K562 (cell line): ENCODE measurements around the gene CCNC. TPM values are rescaled to one million over a fixed set of nuclear protein-coding genes. Genes with fewer than 3 reads are reported as not detected.

Source experiments
- ATF1 ChIP-seq, 2 experiments: fragments of 450-650 bp in 1 of 2; IDR thresholded peaks; 2 replicates each; pipeline ENCODE4 v1.6.1; 2016; ENCODE audit warnings: missing compliant biosample characterization in 1 of 2, missing genetic modification characterization in 1 of 2
- BACH1 ChIP-seq: fragments of 200-800 bp; sonication (Bioruptor generic); IDR thresholded peaks from 2 replicates; pipeline ENCODE4 v1.6.1; 2016; ENCODE audit warnings: missing genetic modification characterization, missing compliant biosample characterization
- CREB1 ChIP-seq, 2 experiments: sonication (generic) in 1 of 2; formaldehyde crosslinking in 1 of 2; IDR thresholded peaks; 2 replicates each; pipeline versions ENCODE4 v1.6.1 to v1.8.0; 2012 to 2022; ENCODE audit warnings: inconsistent platforms in 1 of 2, mild to moderate bottlenecking in 1 of 2, missing genetic modification reagents in 1 of 2, moderate library complexity in 1 of 2
- CTBP1 ChIP-seq: fragments of 450-650 bp; IDR thresholded peaks from 2 replicates; pipeline ENCODE4 v1.6.1; 2016; ENCODE audit warnings: borderline replicate concordance
- FOSL1 ChIP-seq: fragments of 200-800 bp; sonication (Bioruptor generic); conservative IDR thresholded peaks from 2 replicates; pipeline ENCODE4 v1.6.1; 2016; ENCODE audit warnings: missing genetic modification characterization, missing compliant biosample characterization
- KDM1A ChIP-seq, 2 experiments: fragments of 450-650 bp; IDR thresholded peaks; 2 replicates each; pipeline ENCODE4 v1.6.1; 2016; ENCODE audit warnings: mild to moderate bottlenecking in 2 of 2
- NFYB ChIP-seq: IDR thresholded peaks from 2 replicates; pipeline ENCODE4 v1.6.1; 2011; ENCODE audit warnings: mild to moderate bottlenecking, moderate library complexity; ENCODE audit not compliant: insufficient read length; ENCODE audit errors: extremely low read depth
- POLR2AphosphoS2 ChIP-seq: IDR thresholded peaks from 2 replicates; pipeline ENCODE4 v1.6.1; 2012; ENCODE audit warnings: low read length, improper control_type of control experiment
- RBFOX2 ChIP-seq: fragments of 200-400 bp; formaldehyde crosslinking; IDR thresholded peaks from 2 replicates; pipeline ENCODE4 v1.6.1; 2017; ENCODE audit warnings: low read depth, mild to moderate bottlenecking, low read length, moderate library complexity
- SMAD4 ChIP-seq: fragments of 250-450 bp; sonication (Bioruptor Pico); conservative IDR thresholded peaks from 2 replicates; pipeline ENCODE4 v1.8.0; 2021; ENCODE audit warnings: inconsistent platforms, mild to moderate bottlenecking, moderate library complexity
- TEAD4 ChIP-seq, 2 experiments: sonication (generic) in 1 of 2; formaldehyde crosslinking in 1 of 2; IDR thresholded peaks; 2 replicates each; pipeline versions ENCODE4 v1.6.1 to v1.8.0; 2012 to 2022; ENCODE audit warnings: borderline replicate concordance in 1 of 2, inconsistent platforms in 1 of 2, low read length in 1 of 2, mild to moderate bottlenecking in 1 of 2, missing genetic modification reagents in 1 of 2
- ZEB2 ChIP-seq: fragments of 450-650 bp; IDR thresholded peaks from 2 replicates; pipeline ENCODE4 v1.6.1; 2016
- ZKSCAN1 ChIP-seq: fragments of 150-350 bp; IDR thresholded peaks from 2 replicates; pipeline ENCODE4 v1.6.1; 2016; ENCODE audit warnings: low read depth, low read length
- polyA plus RNA-seq, 8 experiments: library from polyadenylated mRNA; depleted of rRNA in 4 of 8; stranded (reverse) in 5 of 8; unstranded in 3 of 8; fragments of >200 nt; fragmentation: Nextera tagmentation in 2 of 8; fragmentation: Illumina TruSeq in 1 of 8; extraction: Ambion mirVana in 2 of 8; extraction: Trizol in 1 of 8; gene quantifications; 2 replicates each; pipeline versions ENCODE4 v1.2.1 to v1.2.3, GENCODE V29; 2011 to 2014; ENCODE audit warnings: inconsistent platforms in 1 of 8, missing spikeins in 1 of 8
- total RNA-seq, 7 experiments: library from RNA; depleted of rRNA in 6 of 7; stranded (reverse); fragments of >200 nt in 6 of 7; fragmentation: Illumina TruSeq in 2 of 7; extraction: Trizol in 2 of 7; gene quantifications; 2 replicates each; pipeline versions ENCODE4 v1.2.1 to v1.2.3, GENCODE V29; 2011 to 2021; ENCODE audit warnings: low replicate concordance in 1 of 7
- TF ChIP-seq, protein P1 (sequence below), 2 experiments: fragments of 200-800 bp in 1 of 2; sonication (Bioruptor generic) in 1 of 2; sonication (generic) in 1 of 2; formaldehyde crosslinking in 1 of 2; IDR thresholded peaks in 1 of 2; conservative IDR thresholded peaks in 1 of 2; 2 replicates each; pipeline versions ENCODE4 v1.5.0 to v1.6.1; 2016 to 2020; ENCODE audit warnings: missing compliant biosample characterization in 1 of 2, missing genetic modification characterization in 1 of 2, missing genetic modification reagents in 1 of 2
- TF ChIP-seq, protein P2 (sequence below): fragments of 450-650 bp; formaldehyde crosslinking; conservative IDR thresholded peaks from 2 replicates; pipeline ENCODE4 v1.4.0; 2022; ENCODE audit warnings: mild to moderate bottlenecking, missing genetic modification characterization
- TF ChIP-seq, protein P3 (sequence below): fragments of 200-400 bp; formaldehyde crosslinking; IDR thresholded peaks from 2 replicates; pipeline ENCODE4 v1.6.1; 2017; ENCODE audit warnings: mild to moderate bottlenecking, low read depth, low read length, moderate library complexity
- TF ChIP-seq, protein P4 (sequence below): sonication (generic); formaldehyde crosslinking; IDR thresholded peaks from 2 replicates; pipeline ENCODE4 v1.8.0; 2023; ENCODE audit warnings: mild to moderate bottlenecking, missing genetic modification reagents

CCNC gene
- total and polyA plus RNA-seq, 9 of the 15 experiments (the other 6 are each of a cell fraction or from before 2014, with no cell fraction given) = 68.7 to 177 (median 99.6) TPM

DNA sequence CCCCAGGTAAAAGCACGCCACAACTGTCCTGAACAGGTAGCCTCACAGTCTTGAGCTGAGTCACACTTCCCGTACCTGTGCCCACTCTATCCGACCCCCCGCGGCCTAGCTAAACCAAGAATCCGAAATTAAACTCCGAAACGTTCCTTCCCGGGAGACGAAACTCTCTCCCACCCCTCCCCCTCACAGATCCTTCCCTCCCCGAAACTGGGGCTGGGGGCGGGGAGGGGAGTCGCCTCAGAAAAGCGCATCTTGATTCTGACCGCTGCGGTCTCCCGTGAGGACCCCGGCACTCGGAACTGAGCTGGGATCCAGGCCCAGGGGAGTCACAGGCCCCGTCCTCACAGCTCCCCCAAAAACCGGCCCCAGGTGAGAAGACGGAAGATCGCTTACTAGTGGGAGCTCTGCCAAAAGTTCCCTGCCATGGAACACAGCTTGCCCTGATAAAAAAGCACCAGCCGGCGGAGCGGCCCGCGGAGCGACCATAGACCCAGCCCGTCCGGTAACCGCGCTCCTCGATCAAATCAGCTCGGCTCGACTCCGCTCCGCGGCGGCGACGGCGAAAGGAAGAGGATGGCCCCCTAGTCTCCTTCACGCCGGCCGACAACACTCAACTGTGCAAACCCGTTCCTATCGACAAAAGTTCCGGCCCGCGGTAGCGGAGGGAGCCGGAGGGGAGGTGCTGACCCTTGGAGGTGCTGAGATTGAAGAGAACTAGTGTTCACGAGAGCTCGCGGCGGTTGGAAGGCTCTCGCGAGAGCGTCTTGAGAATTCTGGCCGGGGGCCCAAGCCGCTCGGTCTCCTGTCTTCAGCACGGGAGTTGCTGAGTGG is at the start of gene CCNC (continued):
- TF ChIP-seq, protein P1, sequence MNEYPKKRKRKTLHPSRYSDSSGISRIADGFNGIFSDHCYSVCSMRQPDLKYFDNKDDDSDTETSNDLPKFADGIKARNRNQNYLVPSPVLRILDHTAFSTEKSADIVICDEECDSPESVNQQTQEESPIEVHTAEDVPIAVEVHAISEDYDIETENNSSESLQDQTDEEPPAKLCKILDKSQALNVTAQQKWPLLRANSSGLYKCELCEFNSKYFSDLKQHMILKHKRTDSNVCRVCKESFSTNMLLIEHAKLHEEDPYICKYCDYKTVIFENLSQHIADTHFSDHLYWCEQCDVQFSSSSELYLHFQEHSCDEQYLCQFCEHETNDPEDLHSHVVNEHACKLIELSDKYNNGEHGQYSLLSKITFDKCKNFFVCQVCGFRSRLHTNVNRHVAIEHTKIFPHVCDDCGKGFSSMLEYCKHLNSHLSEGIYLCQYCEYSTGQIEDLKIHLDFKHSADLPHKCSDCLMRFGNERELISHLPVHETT (CRISPR knock-in tag; conservative IDR thresholded peaks at IDR 0.05 in 1 of 2, IDR thresholded peaks at IDR 0.05 in 1 of 2) = peak in 1 of 2 experiments; percentile 97; a peak in 2 of 4 replicates
- TF ChIP-seq ZKSCAN1 = peak; percentile 77
- TF ChIP-seq, protein P2, sequence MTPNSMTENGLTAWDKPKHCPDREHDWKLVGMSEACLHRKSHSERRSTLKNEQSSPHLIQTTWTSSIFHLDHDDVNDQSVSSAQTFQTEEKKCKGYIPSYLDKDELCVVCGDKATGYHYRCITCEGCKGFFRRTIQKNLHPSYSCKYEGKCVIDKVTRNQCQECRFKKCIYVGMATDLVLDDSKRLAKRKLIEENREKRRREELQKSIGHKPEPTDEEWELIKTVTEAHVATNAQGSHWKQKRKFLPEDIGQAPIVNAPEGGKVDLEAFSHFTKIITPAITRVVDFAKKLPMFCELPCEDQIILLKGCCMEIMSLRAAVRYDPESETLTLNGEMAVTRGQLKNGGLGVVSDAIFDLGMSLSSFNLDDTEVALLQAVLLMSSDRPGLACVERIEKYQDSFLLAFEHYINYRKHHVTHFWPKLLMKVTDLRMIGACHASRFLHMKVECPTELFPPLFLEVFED = no peak
- TF ChIP-seq BACH1 (tag) = no peak
- TF ChIP-seq ATF1 (CRISPR knock-in tag; IDR thresholded peaks at IDR 0.05) = no peak
- peak; percentile 71 for TF ChIP-seq ATF1 (tag; IDR thresholded peaks at IDR 0.05)
- TF ChIP-seq FOSL1 (tag) = peak; percentile 25; the same call in 1 of the 2 replicates
- TF ChIP-seq CTBP1 = peak; percentile 72; the same call in 1 of the 2 replicates
- TF ChIP-seq NFYB = no peak
- TF ChIP-seq SMAD4 (CRISPR knock-in tag) = peak; percentile 72
- TF ChIP-seq POLR2AphosphoS2 = 0 out of 2 replicates have a peak, but pooled peaks have one; percentile 61
- TF ChIP-seq, protein P3, sequence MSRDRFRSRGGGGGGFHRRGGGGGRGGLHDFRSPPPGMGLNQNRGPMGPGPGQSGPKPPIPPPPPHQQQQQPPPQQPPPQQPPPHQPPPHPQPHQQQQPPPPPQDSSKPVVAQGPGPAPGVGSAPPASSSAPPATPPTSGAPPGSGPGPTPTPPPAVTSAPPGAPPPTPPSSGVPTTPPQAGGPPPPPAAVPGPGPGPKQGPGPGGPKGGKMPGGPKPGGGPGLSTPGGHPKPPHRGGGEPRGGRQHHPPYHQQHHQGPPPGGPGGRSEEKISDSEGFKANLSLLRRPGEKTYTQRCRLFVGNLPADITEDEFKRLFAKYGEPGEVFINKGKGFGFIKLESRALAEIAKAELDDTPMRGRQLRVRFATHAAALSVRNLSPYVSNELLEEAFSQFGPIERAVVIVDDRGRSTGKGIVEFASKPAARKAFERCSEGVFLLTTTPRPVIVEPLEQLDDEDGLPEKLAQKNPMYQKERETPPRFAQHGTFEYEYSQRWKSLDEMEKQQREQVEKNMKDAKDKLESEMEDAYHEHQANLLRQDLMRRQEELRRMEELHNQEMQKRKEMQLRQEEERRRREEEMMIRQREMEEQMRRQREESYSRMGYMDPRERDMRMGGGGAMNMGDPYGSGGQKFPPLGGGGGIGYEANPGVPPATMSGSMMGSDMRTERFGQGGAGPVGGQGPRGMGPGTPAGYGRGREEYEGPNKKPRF = no peak
- TF ChIP-seq, protein P4, sequence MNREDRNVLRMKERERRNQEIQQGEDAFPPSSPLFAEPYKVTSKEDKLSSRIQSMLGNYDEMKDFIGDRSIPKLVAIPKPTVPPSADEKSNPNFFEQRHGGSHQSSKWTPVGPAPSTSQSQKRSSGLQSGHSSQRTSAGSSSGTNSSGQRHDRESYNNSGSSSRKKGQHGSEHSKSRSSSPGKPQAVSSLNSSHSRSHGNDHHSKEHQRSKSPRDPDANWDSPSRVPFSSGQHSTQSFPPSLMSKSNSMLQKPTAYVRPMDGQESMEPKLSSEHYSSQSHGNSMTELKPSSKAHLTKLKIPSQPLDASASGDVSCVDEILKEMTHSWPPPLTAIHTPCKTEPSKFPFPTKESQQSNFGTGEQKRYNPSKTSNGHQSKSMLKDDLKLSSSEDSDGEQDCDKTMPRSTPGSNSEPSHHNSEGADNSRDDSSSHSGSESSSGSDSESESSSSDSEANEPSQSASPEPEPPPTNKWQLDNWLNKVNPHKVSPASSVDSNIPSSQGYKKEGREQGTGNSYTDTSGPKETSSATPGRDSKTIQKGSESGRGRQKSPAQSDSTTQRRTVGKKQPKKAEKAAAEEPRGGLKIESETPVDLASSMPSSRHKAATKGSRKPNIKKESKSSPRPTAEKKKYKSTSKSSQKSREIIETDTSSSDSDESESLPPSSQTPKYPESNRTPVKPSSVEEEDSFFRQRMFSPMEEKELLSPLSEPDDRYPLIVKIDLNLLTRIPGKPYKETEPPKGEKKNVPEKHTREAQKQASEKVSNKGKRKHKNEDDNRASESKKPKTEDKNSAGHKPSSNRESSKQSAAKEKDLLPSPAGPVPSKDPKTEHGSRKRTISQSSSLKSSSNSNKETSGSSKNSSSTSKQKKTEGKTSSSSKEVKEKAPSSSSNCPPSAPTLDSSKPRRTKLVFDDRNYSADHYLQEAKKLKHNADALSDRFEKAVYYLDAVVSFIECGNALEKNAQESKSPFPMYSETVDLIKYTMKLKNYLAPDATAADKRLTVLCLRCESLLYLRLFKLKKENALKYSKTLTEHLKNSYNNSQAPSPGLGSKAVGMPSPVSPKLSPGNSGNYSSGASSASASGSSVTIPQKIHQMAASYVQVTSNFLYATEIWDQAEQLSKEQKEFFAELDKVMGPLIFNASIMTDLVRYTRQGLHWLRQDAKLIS (CRISPR knock-in tag) = peak; percentile 86
- peak; percentile 63 for TF ChIP-seq TEAD4 (IDR thresholded peaks at IDR 0.05; ENCODE audit: low read length)
- TF ChIP-seq TEAD4 (CRISPR knock-in tag; IDR thresholded peaks at IDR 0.05; ENCODE audit: borderline replicate concordance) = no peak
- TF ChIP-seq ZEB2 = peak; percentile 92
- peak; percentile 55 for TF ChIP-seq CREB1 (IDR thresholded peaks at IDR 0.05)
- peak; percentile 74 for TF ChIP-seq CREB1 (CRISPR knock-in tag; IDR thresholded peaks at IDR 0.05)
- peak; percentile 99 for TF ChIP-seq RBFOX2
- peak; percentile 88 to 92 for TF ChIP-seq KDM1A (IDR thresholded peaks at IDR 0.05)
